ENCODE data around the gene TOMM40. TPM values are rescaled to one million over a fixed set of nuclear protein-coding genes. Genes with fewer than 3 reads are reported as not detected.

Gene TOMM40
- total and polyA plus RNA-seq, 9 of the 15 experiments (the other 6 are each of a cell fraction or from before 2014, with no cell fraction given) = 0.89 to 290 (median 160) TPM

- Histone ChIP-seq H4K20me1 (replicated peaks; ENCODE audit: control insufficient read depth, insufficient read depth, low read length) (no peaks in the 10 kb centered on the region), H3K4me1 (replicated peaks in 1 of 2; ENCODE audit: control insufficient read depth in 2 of 2, insufficient read depth in 2 of 2, low read length in 2 of 2) (peaks cover 0 to 11% of the 10 kb centered on the region in 2 experiments; a peak in 2 of 5 replicates), H3K27me3 (ENCODE audit: control insufficient read depth in 2 of 2, insufficient read depth in 2 of 2, low read length in 2 of 2) (no peaks in the 10 kb centered on the region), H3K9me3 (replicated peaks; ENCODE audit: control insufficient read depth, insufficient read depth, low read depth, low read length) (no peaks in the 10 kb centered on the region), H3K36me3 (ENCODE audit: control insufficient read depth, insufficient read depth, low read length) (peaks cover 62% of the 10 kb centered on the region), H3K4me3 (no peak overlapping the region), H3K4me2 (ENCODE audit: insufficient read depth, low read length) (no peak overlapping the region), H3K27ac (ENCODE audit: extremely low read depth, low read depth, low read length) (no peak overlapping the region), H3K9me1 (ENCODE audit: control insufficient read depth, insufficient read depth, low read length) (no peaks in the 10 kb centered on the region), H2AFZ (ENCODE audit: low read depth, low read length) (no peak overlapping the region), H3K9ac (ENCODE audit: insufficient read depth in 1 of 2, low read depth in 2 of 2, low read length in 2 of 2) (no peak overlapping the region), H3K79me2 (ENCODE audit: control insufficient read depth, insufficient read depth, low read length) (no peaks in the 10 kb centered on the region)
- intact Hi-C loops (cut with micrococcal nuclease) = no loop called here
- WGBS (ENCODE audit: insufficient coverage, low coverage, missing lambda C conversion rate) = 69% methylated on average over 13 of the region's 13 CpGs
- no peak for FAIRE-seq
- in situ Hi-C loops (cut with MboI) = no loop called here
- CTCF ChIA-PET (ENCODE audit: low intra/inter-chr PET ratio) = no interaction called here
- BruUV-seq (replicated peaks) = no TSS peak
- TF ChIP-seq FOXA3 (CRISPR knock-in tag; conservative IDR thresholded peaks at IDR 0.05 in 1 of 2, IDR thresholded peaks at IDR 0.05 in 1 of 2) (no peak), ARNT (IDR thresholded peaks at IDR 0.05) (no peak), ZEB2 (IDR thresholded peaks at IDR 0.05) (no peak), NFIC (IDR thresholded peaks at IDR 0.05) (0 out of 2 replicates have a peak, but pooled peaks have one; percentile 7), POLR2G (IDR thresholded peaks at IDR 0.05; ENCODE audit: low read depth, low read length) (peak; percentile 40; the same call in 1 of the 2 replicates)
- POLR2A ChIA-PET = interaction anchor here (0.8 to 1.2 kb wide), 4 partner anchors 12 to 253 kb away, joined by 3 to 4 read pairs (median 4); no protein-coding TSS in a partner anchor
- ATAC-seq = no peak
- peak in 1 of 4 experiments; percentile 7 for DNase-seq (ENCODE audit: extremely low read depth in 1 of 4, low spot score in 3 of 4)
Measured at GRCh38 chr19:44869733-44870470, 21.2 kb upstream of the TOMM40 start.

DNA sequence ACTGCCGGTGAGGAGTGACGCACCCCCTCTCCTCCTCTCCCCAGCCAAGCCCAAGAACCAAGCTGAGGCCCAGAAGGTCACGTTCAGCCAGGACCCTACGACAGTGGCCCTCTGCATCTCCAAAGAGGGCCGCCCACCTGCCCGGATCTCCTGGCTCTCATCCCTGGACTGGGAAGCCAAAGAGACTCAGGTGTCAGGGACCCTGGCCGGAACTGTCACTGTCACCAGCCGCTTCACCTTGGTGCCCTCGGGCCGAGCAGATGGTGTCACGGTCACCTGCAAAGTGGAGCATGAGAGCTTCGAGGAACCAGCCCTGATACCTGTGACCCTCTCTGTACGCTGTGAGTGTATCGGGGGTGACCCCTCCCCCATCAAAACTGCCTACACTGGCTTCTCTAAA, 19.2 kb upstream of the TOMM40 start:
- TF ChIP-seq HNRNPK (IDR thresholded peaks at IDR 0.05; ENCODE audit: low read depth, low read length, poor library complexity, severe bottlenecking) = no peak
- TF ChIP-seq RBM22 (IDR thresholded peaks at IDR 0.05; ENCODE audit: low read depth, low read length, poor library complexity, severe bottlenecking) = peak; percentile 45
- no peaks in the 10 kb centered on the region for H4K20me1 ChIP-seq (replicated peaks; ENCODE audit: control insufficient read depth, insufficient read depth, low read length)
- no peak overlapping the region for H3K9ac ChIP-seq (ENCODE audit: insufficient read depth in 1 of 2, low read depth in 2 of 2, low read length in 2 of 2)
- no peak overlapping the region for H2AFZ ChIP-seq (ENCODE audit: low read depth, low read length)
- H3K27me3 ChIP-seq (ENCODE audit: control insufficient read depth in 2 of 2, insufficient read depth in 2 of 2, low read length in 2 of 2) = no peaks in the 10 kb centered on the region
- ChIA-PET CTCF (ENCODE audit: low intra/inter-chr PET ratio) (no interaction called here), POLR2A (interaction anchor here (0.6 to 1.4 kb wide), 2 partner anchors 18 to 547 kb away, joined by 3 to 4 read pairs; no protein-coding TSS in a partner anchor)
- BruUV-seq (replicated peaks) = no TSS peak
- WGBS (ENCODE audit: insufficient coverage, low coverage, missing lambda C conversion rate) = 89% methylated on average over 13 of the region's 14 CpGs
- no peak overlapping the region for H3K27ac ChIP-seq (ENCODE audit: extremely low read depth, low read depth, low read length)
- in situ Hi-C loops (cut with MboI) = no loop called here
- DNase-seq (ENCODE audit: extremely low read depth in 1 of 4, low spot score in 3 of 4) (peak in 1 of 4 experiments; percentile 5), ATAC-seq (no peak), FAIRE-seq (no peak)
- H3K9me3 ChIP-seq (replicated peaks; ENCODE audit: control insufficient read depth, insufficient read depth, low read depth, low read length) = no peaks in the 10 kb centered on the region
- H3K4me3 ChIP-seq = no peak overlapping the region
- H3K79me2 ChIP-seq (ENCODE audit: control insufficient read depth, insufficient read depth, low read length) = no peaks in the 10 kb centered on the region
- H3K36me3 ChIP-seq (ENCODE audit: control insufficient read depth, insufficient read depth, low read length) = peaks cover 64% of the 10 kb centered on the region
- no peak overlapping the region for H3K4me2 ChIP-seq (ENCODE audit: insufficient read depth, low read length)
- peaks cover 0 to 4% of the 10 kb centered on the region in 2 experiments; a peak in 1 of 5 replicates for H3K4me1 ChIP-seq (replicated peaks in 1 of 2; ENCODE audit: control insufficient read depth in 2 of 2, insufficient read depth in 2 of 2, low read length in 2 of 2)
- H3K9me1 ChIP-seq (ENCODE audit: control insufficient read depth, insufficient read depth, low read length) = no peaks in the 10 kb centered on the region
- intact Hi-C loops (cut with micrococcal nuclease) = no loop called here

Data from K562 (cell line).